Erythroblast (primary cell): ENCODE data around the gene TAF1C.

Source experiments
- GATA1 ChIP-seq: IDR thresholded peaks from 2 replicates; pipeline ENCODE4 v1.6.1; 2011; ENCODE audit warnings: low read depth, mild to moderate bottlenecking, control low read depth, low read length, moderate library complexity
- POLR2A ChIP-seq: IDR thresholded peaks from 2 replicates; pipeline ENCODE4 v1.6.1; 2011; ENCODE audit warnings: mild to moderate bottlenecking, low read length

DNA sequence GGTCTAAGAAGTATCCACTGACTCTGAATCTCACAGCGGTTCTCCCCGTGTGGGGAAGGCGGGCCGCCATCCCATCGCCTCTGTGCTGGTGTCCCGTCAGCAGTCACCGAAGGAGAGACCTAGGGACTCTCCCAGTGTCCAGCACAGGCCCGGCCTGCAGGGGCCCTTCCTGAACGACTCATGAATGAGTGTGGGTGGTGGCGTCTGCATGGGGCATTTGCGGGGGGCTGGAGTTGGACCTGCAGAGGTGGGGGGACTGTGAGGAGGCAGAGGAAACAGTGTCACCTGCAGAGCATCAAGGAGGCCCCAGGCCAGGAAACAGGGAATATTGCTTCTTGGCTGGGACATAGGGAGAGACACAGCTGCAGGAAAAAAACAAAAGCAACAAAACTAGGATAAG is 42.6 kb upstream of the TAF1C start:
- TF ChIP-seq POLR2A, result no peak
- no peak for TF ChIP-seq GATA1
